IMR-90 (cell line): ENCODE results near the gene TSPAN14. TPM values are rescaled to one million over a fixed set of nuclear protein-coding genes. Genes with fewer than 3 reads are reported as not detected.

Source experiments
- ATAC-seq: fragments of 200-7000 bp; cut with Tn5 transposase; 2 replicates; pipeline ENCODE4 v1.9.1; 2020; ENCODE audit warnings: low read depth, mild to moderate bottlenecking, moderate library complexity
- BruUV-seq: library from RNA; stranded (reverse); fragments of 400-500 nt; replicated peaks from 2 replicates; lab custom pipeline; 2021; lab: Mats Ljungman, UMichigan
- CTCF ChIA-PET: fragments of 300-600 bp; formaldehyde crosslinking; extraction: SDS; loops from one replicate; lab custom pipeline; 2021; ENCODE audit warnings: antibody characterized with exemption; lab: Yijun Ruan, JAX
- POLR2A ChIA-PET: fragments of 300-600 bp; sonication (Branson Sonifier 250); formaldehyde crosslinking; loops from one replicate; lab custom pipeline; 2022; ENCODE audit warnings: antibody characterized with exemption; ENCODE audit not compliant: unreplicated experiment; lab: Charles Lee
- DNase-seq: peaks from one replicate; pipeline ENCODE4 v3.0.0; 2013
- H2AFZ ChIP-seq: replicated peaks from 2 replicates; pipeline ENCODE3; 2013; ENCODE audit warnings: low read length, mild to moderate bottlenecking; ENCODE audit not compliant: poor library complexity
- H2AK5ac ChIP-seq: 2 replicates; pipeline ENCODE4 v1.6.1; 2013; ENCODE audit warnings: low read depth, low read length, inconsistent platforms
- H2AK9ac ChIP-seq: replicated peaks from 2 replicates; pipeline ENCODE3; 2013; ENCODE audit warnings: mild to moderate bottlenecking, low read depth, low read length, moderate library complexity; ENCODE audit not compliant: poor library complexity
- H2BK120ac ChIP-seq: 2 replicates; pipeline ENCODE4 v1.6.1; 2013; ENCODE audit warnings: low read depth, low read length, inconsistent platforms
- H2BK15ac ChIP-seq: 3 replicates; pipeline ENCODE4 v1.6.1; 2013; ENCODE audit warnings: low read depth, low read length, inconsistent platforms
- H2BK20ac ChIP-seq: 2 replicates; pipeline ENCODE4 v1.6.1; 2013; ENCODE audit warnings: low read depth, mild to moderate bottlenecking, inconsistent platforms, low read length, moderate library complexity
- H2BK5ac ChIP-seq: 2 replicates; pipeline ENCODE4 v1.6.1; 2013; ENCODE audit warnings: mild to moderate bottlenecking, low read depth, low read length, inconsistent platforms; ENCODE audit not compliant: poor library complexity, severe bottlenecking
- H3K14ac ChIP-seq: replicated peaks from 2 replicates; pipeline ENCODE4 v1.6.1; 2013; ENCODE audit warnings: low read depth, low read length, inconsistent platforms
- H3K18ac ChIP-seq: 2 replicates; pipeline ENCODE4 v1.6.1; 2013; ENCODE audit warnings: low read depth, low read length, control low read depth
- H3K23ac ChIP-seq: 2 replicates; pipeline ENCODE4 v1.6.1; 2013; ENCODE audit warnings: low read depth, low read length, inconsistent platforms
- H3K27ac ChIP-seq: 2 replicates; pipeline ENCODE4 v1.5.1; 2013; ENCODE audit warnings: mild to moderate bottlenecking, control low read depth, low read length; ENCODE audit not compliant: insufficient read depth
- H3K27me3 ChIP-seq: 2 replicates; pipeline ENCODE4 v1.6.1; 2013; ENCODE audit warnings: low read length; ENCODE audit not compliant: control insufficient read depth, insufficient read depth
- H3K36me3 ChIP-seq: 2 replicates; pipeline ENCODE4 v1.6.1; 2013; ENCODE audit warnings: low read length, mixed read lengths; ENCODE audit not compliant: control insufficient read depth, insufficient read depth
- H3K4ac ChIP-seq: 2 replicates; pipeline ENCODE4 v1.6.1; 2013; ENCODE audit warnings: low read depth, low read length, inconsistent platforms
- H3K4me1 ChIP-seq: 2 replicates; pipeline ENCODE4 v1.6.1; 2013; ENCODE audit warnings: low read length, mixed read lengths; ENCODE audit not compliant: control insufficient read depth, insufficient read depth
- H3K4me2 ChIP-seq: 2 replicates; pipeline ENCODE4 v1.6.1; 2013; ENCODE audit warnings: low read depth, mild to moderate bottlenecking, control low read depth, low read length, moderate library complexity
- H3K4me3 ChIP-seq: 2 replicates; pipeline ENCODE4 v1.5.1; 2013; ENCODE audit warnings: low read depth, mild to moderate bottlenecking, control low read depth, low read length, moderate library complexity; ENCODE audit not compliant: insufficient read depth
- H3K56ac ChIP-seq: 2 replicates; pipeline ENCODE4 v1.6.1; 2013; ENCODE audit warnings: low read length, inconsistent platforms; ENCODE audit not compliant: insufficient read depth; ENCODE audit errors: extremely low read depth
- H3K79me1 ChIP-seq, 2 experiments: 2 replicates each; pipeline ENCODE4 v1.6.1; 2013; ENCODE audit warnings: low read length in 2 of 2, inconsistent platforms in 1 of 2, low read depth in 1 of 2
- H3K9ac ChIP-seq: 2 replicates; pipeline ENCODE4 v1.6.1; 2013; ENCODE audit warnings: low read depth, low read length, control low read depth
- H3K9me1 ChIP-seq: 2 replicates; pipeline ENCODE4 v1.6.1; 2013; ENCODE audit warnings: low read length, inconsistent platforms; ENCODE audit not compliant: insufficient read depth
- H3K9me3 ChIP-seq: 2 replicates; pipeline ENCODE4 v1.6.1; 2013; ENCODE audit warnings: low read length; ENCODE audit not compliant: control insufficient read depth, insufficient read depth
- H4K20me1 ChIP-seq: 2 replicates; pipeline ENCODE4 v1.6.1; 2013; ENCODE audit warnings: low read length, inconsistent platforms; ENCODE audit not compliant: insufficient read depth
- H4K5ac ChIP-seq: 2 replicates; pipeline ENCODE4 v1.6.1; 2013; ENCODE audit warnings: mild to moderate bottlenecking, low read depth, low read length, control low read depth
- H4K8ac ChIP-seq, 2 experiments: 2 replicates each; pipeline ENCODE4 v1.6.1; 2013; ENCODE audit warnings: low read depth in 2 of 2, low read length in 2 of 2, control low read depth in 1 of 2, inconsistent platforms in 1 of 2
- H4K91ac ChIP-seq: 2 replicates; pipeline ENCODE4 v1.6.1; 2013; ENCODE audit warnings: low read depth, low read length, inconsistent platforms; ENCODE audit not compliant: insufficient read depth
- BHLHE40 ChIP-seq: fragments of 150-350 bp; IDR thresholded peaks from 2 replicates; pipeline ENCODE4 v1.6.1; 2016; ENCODE audit warnings: mild to moderate bottlenecking, low read depth, low read length
- CEBPB ChIP-seq: IDR thresholded peaks from 2 replicates; pipeline ENCODE4 v1.6.1; 2012; ENCODE audit warnings: low read depth, low read length, improper control_type of control experiment
- CHD1 ChIP-seq: IDR thresholded peaks from 2 replicates; pipeline ENCODE4 v1.6.1; 2012; ENCODE audit warnings: low read depth, low read length, improper control_type of control experiment
- FOS ChIP-seq: fragments of 150-350 bp; IDR thresholded peaks from 2 replicates; pipeline ENCODE4 v1.6.1; 2016; ENCODE audit warnings: low read depth, low read length
- MAFK ChIP-seq: IDR thresholded peaks from 2 replicates; pipeline ENCODE4 v1.6.1; 2012; ENCODE audit warnings: low read depth, low read length, improper control_type of control experiment
- MAZ ChIP-seq: IDR thresholded peaks from 2 replicates; pipeline ENCODE4 v1.6.1; 2012; ENCODE audit warnings: low read depth, mild to moderate bottlenecking, low read length, improper control_type of control experiment, moderate library complexity, borderline replicate concordance
- MXI1 ChIP-seq: IDR thresholded peaks from 2 replicates; pipeline ENCODE4 v1.6.1; 2012; ENCODE audit warnings: low read depth, mild to moderate bottlenecking, low read length, moderate library complexity, borderline replicate concordance
- NFE2L2 ChIP-seq: fragments of 150-350 bp; IDR thresholded peaks from 2 replicates; pipeline ENCODE4 v1.6.1; 2016; ENCODE audit warnings: low read depth, mild to moderate bottlenecking, low read length
- POLR2A ChIP-seq: IDR thresholded peaks from 2 replicates; pipeline ENCODE4 v1.6.1; 2012; ENCODE audit warnings: mild to moderate bottlenecking, low read depth, low read length
- RAD21 ChIP-seq: IDR thresholded peaks from 2 replicates; pipeline ENCODE4 v1.6.1; 2012; ENCODE audit warnings: low read length, improper control_type of control experiment
- RCOR1 ChIP-seq: IDR thresholded peaks from 2 replicates; pipeline ENCODE4 v1.6.1; 2012; ENCODE audit warnings: mild to moderate bottlenecking, low read length, improper control_type of control experiment; ENCODE audit not compliant: insufficient replicate concordance
- RFX5 ChIP-seq: IDR thresholded peaks from 2 replicates; pipeline ENCODE4 v1.8.0; 2012; ENCODE audit warnings: low read depth, mild to moderate bottlenecking, low read length, moderate library complexity
- SMC3 ChIP-seq: fragments of 150-350 bp; IDR thresholded peaks from 2 replicates; pipeline ENCODE4 v1.6.1; 2016; ENCODE audit warnings: low read depth, mild to moderate bottlenecking, antibody characterized with exemption, low read length, moderate library complexity
- WGBS, 2 experiments: methylation state at CpG; one replicate each; pipeline versions ENCODE4 v1.1.5 to v1.1.7; 2013; ENCODE audit warnings: missing lambda C conversion rate in 2 of 2; ENCODE audit not compliant: insufficient read length in 1 of 2; ENCODE audit errors: extremely low coverage in 2 of 2; 5-methylcytosine and 5-hydroxymethylcytosine counted together
- dilution Hi-C: fragments of 300-500 bp; cut with HindIII; formaldehyde crosslinking; loops from one replicate; pipeline ENCODE4 v1.14.3; 2018; ENCODE audit warnings: low sequenced_read_pairs; ENCODE audit not compliant: unreplicated experiment
- in situ Hi-C: fragments of 300-500 bp; cut with MboI; formaldehyde crosslinking; loops from 3 replicates; pipeline ENCODE4 v1.14.3; 2019; ENCODE audit warnings: low sequenced_read_pairs, inconsistent platforms, mixed read lengths
- intact Hi-C: fragments of 100-400 bp; cut with micrococcal nuclease; formaldehyde crosslinking; loops from 2 replicates; pipeline ENCODE4 v1.10.0; 2022
- polyA plus RNA-seq, 3 experiments: library from polyadenylated mRNA; depleted of rRNA; stranded (reverse); fragments of >200 nt; gene quantifications; 2 replicates each; pipeline ENCODE4 v1.2.3, GENCODE V29; 2012; ENCODE audit warnings: low replicate concordance in 1 of 3
- total RNA-seq: library from RNA; depleted of rRNA; stranded (reverse); fragments of >200 nt; gene quantifications from 2 replicates; pipeline ENCODE4 v1.2.3, GENCODE V29; 2012
- TF ChIP-seq, protein P1 (sequence below): conservative IDR thresholded peaks from 2 replicates; pipeline ENCODE4 v1.5.1; 2012; ENCODE audit warnings: mild to moderate bottlenecking, low read depth, low read length, improper control_type of control experiment
- TF ChIP-seq, protein P2 (sequence below): fragments of 150-350 bp; IDR thresholded peaks from 2 replicates; pipeline ENCODE4 v1.6.1; 2017; ENCODE audit warnings: mild to moderate bottlenecking, antibody characterized with exemption, low read length, low read depth
- TF ChIP-seq, protein P3 (sequence below): fragments of 150-350 bp; IDR thresholded peaks from 2 replicates; pipeline ENCODE4 v1.6.1; 2016; ENCODE audit warnings: low read depth, mild to moderate bottlenecking, low read length, moderate library complexity, borderline replicate concordance

Gene TSPAN14
- total and polyA plus RNA-seq, 2 of the 4 experiments (the other 2 are of a cell fraction): 18.5 to 43.0 TPM

DNA sequence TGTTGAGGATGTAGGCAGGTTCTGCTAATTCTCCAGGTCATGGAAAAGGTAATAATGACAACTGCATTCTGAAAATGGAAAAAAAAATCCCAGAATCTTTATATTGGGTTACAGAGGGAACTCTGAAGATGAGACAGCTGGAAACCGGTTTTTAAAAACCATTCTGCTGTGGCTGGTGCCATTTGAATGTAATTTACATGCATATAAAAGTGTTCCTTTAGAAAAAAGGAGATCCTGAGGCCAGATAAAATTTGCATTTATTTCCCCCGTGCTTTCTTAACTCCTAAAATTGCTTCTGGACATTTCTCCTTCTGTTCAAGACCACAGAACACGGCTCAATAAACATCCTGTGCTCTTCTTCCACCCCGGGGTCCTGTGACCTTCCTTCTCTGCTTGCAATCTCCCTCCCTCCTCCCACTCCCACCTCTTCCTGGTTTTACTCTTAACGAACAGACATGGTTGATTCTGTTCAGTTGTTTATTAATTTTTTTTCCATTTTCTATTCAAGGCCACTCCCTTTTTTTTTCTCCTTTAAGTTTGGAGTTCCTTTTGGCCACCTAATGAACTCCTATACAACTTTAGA is 125.2 kb downstream of the TSPAN14 start:
- no peak overlapping the region for H2BK5ac ChIP-seq
- in situ Hi-C loops (no loop called here), dilution Hi-C loops (no loop called here), intact Hi-C loops (no loop called here)
- CTCF ChIA-PET: no interaction called here
- H3K9me3 ChIP-seq: no peaks in the 10 kb centered on the region
- no peak overlapping the region for H3K4ac ChIP-seq
- DNase-seq (no peak), ATAC-seq (no peak)
- H3K9ac ChIP-seq: no peak overlapping the region
- WGBS, 2 experiments: 11% methylated on average over 3 of the region's 5 CpGs; no CpG with 5 or more reads in 1 of the 2 experiments
- H2BK15ac ChIP-seq: no peak overlapping the region
- no peak overlapping the region for H4K91ac ChIP-seq
- H2AK5ac ChIP-seq: no peak overlapping the region
- TF ChIP-seq POLR2A: no peak
- TF ChIP-seq, protein P1, sequence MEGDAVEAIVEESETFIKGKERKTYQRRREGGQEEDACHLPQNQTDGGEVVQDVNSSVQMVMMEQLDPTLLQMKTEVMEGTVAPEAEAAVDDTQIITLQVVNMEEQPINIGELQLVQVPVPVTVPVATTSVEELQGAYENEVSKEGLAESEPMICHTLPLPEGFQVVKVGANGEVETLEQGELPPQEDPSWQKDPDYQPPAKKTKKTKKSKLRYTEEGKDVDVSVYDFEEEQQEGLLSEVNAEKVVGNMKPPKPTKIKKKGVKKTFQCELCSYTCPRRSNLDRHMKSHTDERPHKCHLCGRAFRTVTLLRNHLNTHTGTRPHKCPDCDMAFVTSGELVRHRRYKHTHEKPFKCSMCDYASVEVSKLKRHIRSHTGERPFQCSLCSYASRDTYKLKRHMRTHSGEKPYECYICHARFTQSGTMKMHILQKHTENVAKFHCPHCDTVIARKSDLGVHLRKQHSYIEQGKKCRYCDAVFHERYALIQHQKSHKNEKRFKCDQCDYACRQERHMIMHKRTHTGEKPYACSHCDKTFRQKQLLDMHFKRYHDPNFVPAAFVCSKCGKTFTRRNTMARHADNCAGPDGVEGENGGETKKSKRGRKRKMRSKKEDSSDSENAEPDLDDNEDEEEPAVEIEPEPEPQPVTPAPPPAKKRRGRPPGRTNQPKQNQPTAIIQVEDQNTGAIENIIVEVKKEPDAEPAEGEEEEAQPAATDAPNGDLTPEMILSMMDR: no peak
- no peak for TF ChIP-seq RAD21
- no peak for TF ChIP-seq CEBPB
- TF ChIP-seq NFE2L2: no peak
- no peak for TF ChIP-seq MXI1
- no peak for TF ChIP-seq RCOR1
- no peak for TF ChIP-seq FOS
- no peak for TF ChIP-seq BHLHE40
- TF ChIP-seq, protein P2, sequence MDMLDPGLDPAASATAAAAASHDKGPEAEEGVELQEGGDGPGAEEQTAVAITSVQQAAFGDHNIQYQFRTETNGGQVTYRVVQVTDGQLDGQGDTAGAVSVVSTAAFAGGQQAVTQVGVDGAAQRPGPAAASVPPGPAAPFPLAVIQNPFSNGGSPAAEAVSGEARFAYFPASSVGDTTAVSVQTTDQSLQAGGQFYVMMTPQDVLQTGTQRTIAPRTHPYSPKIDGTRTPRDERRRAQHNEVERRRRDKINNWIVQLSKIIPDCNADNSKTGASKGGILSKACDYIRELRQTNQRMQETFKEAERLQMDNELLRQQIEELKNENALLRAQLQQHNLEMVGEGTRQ: no peak
- no peak for TF ChIP-seq SMC3
- no peak for TF ChIP-seq MAZ
- TF ChIP-seq MAFK: no peak
- TF ChIP-seq, protein P3, sequence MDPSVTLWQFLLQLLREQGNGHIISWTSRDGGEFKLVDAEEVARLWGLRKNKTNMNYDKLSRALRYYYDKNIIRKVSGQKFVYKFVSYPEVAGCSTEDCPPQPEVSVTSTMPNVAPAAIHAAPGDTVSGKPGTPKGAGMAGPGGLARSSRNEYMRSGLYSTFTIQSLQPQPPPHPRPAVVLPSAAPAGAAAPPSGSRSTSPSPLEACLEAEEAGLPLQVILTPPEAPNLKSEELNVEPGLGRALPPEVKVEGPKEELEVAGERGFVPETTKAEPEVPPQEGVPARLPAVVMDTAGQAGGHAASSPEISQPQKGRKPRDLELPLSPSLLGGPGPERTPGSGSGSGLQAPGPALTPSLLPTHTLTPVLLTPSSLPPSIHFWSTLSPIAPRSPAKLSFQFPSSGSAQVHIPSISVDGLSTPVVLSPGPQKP: no peak
- no peak for TF ChIP-seq RFX5
- no peak for TF ChIP-seq CHD1
- H3K14ac ChIP-seq: no peak overlapping the region
- no peak overlapping the region for H2AK9ac ChIP-seq
- H2BK120ac ChIP-seq: no peak overlapping the region
- no peaks in the 10 kb centered on the region for H3K9me1 ChIP-seq
- BruUV-seq: no TSS peak
- no peaks in the 10 kb centered on the region for H3K79me1 ChIP-seq
- POLR2A ChIA-PET: no interaction called here
- no peak overlapping the region for H3K4me3 ChIP-seq
- H4K8ac ChIP-seq: no peak overlapping the region
- no peak overlapping the region for H3K27ac ChIP-seq
- H3K56ac ChIP-seq: no peak overlapping the region
- no peak overlapping the region for H2AFZ ChIP-seq
- no peaks in the 10 kb centered on the region for H3K36me3 ChIP-seq
- H4K20me1 ChIP-seq: no peaks in the 10 kb centered on the region
- no peak overlapping the region for H3K4me2 ChIP-seq
- no peak overlapping the region for H3K18ac ChIP-seq
- no peak overlapping the region for H4K5ac ChIP-seq
- no peaks in the 10 kb centered on the region for H3K4me1 ChIP-seq
- peaks cover 2% of the 10 kb centered on the region; the same call in 1 of the 2 replicates for H3K27me3 ChIP-seq
- no peak overlapping the region for H3K23ac ChIP-seq
- H2BK20ac ChIP-seq: no peak overlapping the region
